Breast epithelium (tissue), 4 donors: ENCODE measurements around the gene KLHL17. TPM values are rescaled to one million over a fixed set of nuclear protein-coding genes. Genes with fewer than 3 reads are reported as not detected.
"Not testable (repeated sequence)": the region's sequence is repeated elsewhere in the genome, so short reads cannot be mapped to it uniquely, and the experiment has no call there.

Source experiments
- DNase-seq, 2 donors: peaks; one replicate each; pipeline ENCODE4 v3.0.0-alpha.2; 2019; ENCODE audit warnings: low spot score in 2 of 2
- H3K27ac ChIP-seq, 2 donors: fragments of 200-600 bp; sonication (generic) in 1 of 2; one replicate each; pipeline ENCODE4 v1.5.1; 2016 to 2019; ENCODE audit warnings: mild to moderate bottlenecking in 1 of 2
- H3K27me3 ChIP-seq, 2 donors: fragments of 200-600 bp; sonication (generic) in 1 of 2; one replicate each; pipeline versions ENCODE4 v1.5.1 to v1.6.0; 2017 to 2019; ENCODE audit warnings: control low read depth in 1 of 2, mild to moderate bottlenecking in 1 of 2
- H3K36me3 ChIP-seq: fragments of 200-600 bp; one replicate; pipeline ENCODE4 v1.5.1; 2019
- H3K4me1 ChIP-seq, 2 donors: fragments of 200-600 bp; sonication (generic); one replicate each; pipeline ENCODE4 v1.5.1; 2016 to 2019; ENCODE audit warnings: control low read depth in 1 of 2
- H3K4me3 ChIP-seq, 3 donors: fragments of 200-600 bp; sonication (generic); 1 replicate in 2 of 3; 2 replicates in 1 of 3; pipeline ENCODE4 v1.5.1; 2016 to 2019; ENCODE audit warnings: mild to moderate bottlenecking in 3 of 3, moderate library complexity in 2 of 3
- H3K9me3 ChIP-seq, 2 donors: fragments of 200-600 bp; sonication (generic) in 1 of 2; one replicate each; pipeline ENCODE4 v1.5.1; 2016 to 2019; ENCODE audit warnings: control low read depth in 1 of 2
- CTCF ChIP-seq, 3 donors: fragments of 450-650 bp; IDR thresholded peaks; one replicate each; pipeline ENCODE4 v1.5.1; 2016 to 2017; ENCODE audit warnings: antibody characterized with exemption in 3 of 3, mild to moderate bottlenecking in 3 of 3, moderate library complexity in 3 of 3
- POLR2A ChIP-seq: fragments of 450-650 bp; IDR thresholded peaks from one replicate; pipeline ENCODE4 v1.6.1; 2016; ENCODE audit warnings: antibody characterized with exemption, mild to moderate bottlenecking, moderate library complexity
- POLR2AphosphoS5 ChIP-seq, 3 donors: sonication (generic); formaldehyde crosslinking; IDR thresholded peaks; one replicate each; pipeline ENCODE4 v1.6.1; 2017; ENCODE audit warnings: antibody characterized with exemption in 3 of 3
- intact Hi-C: fragments of 100-400 bp; cut with DNase I; formaldehyde crosslinking; loops from one replicate; pipeline ENCODE4 v1.15.1; 2023; ENCODE audit warnings: low total_unique reads
- total RNA-seq, 3 donors: library from RNA; depleted of rRNA; stranded (reverse); fragments of >200 nt; gene quantifications; one replicate each; pipeline ENCODE4 v1.1.0, GENCODE V29; 2016

Gene KLHL17
- total RNA-seq, 3 donors from 2014 or later = 5.4 to 18.0 (median 10.0) TPM

DNA sequence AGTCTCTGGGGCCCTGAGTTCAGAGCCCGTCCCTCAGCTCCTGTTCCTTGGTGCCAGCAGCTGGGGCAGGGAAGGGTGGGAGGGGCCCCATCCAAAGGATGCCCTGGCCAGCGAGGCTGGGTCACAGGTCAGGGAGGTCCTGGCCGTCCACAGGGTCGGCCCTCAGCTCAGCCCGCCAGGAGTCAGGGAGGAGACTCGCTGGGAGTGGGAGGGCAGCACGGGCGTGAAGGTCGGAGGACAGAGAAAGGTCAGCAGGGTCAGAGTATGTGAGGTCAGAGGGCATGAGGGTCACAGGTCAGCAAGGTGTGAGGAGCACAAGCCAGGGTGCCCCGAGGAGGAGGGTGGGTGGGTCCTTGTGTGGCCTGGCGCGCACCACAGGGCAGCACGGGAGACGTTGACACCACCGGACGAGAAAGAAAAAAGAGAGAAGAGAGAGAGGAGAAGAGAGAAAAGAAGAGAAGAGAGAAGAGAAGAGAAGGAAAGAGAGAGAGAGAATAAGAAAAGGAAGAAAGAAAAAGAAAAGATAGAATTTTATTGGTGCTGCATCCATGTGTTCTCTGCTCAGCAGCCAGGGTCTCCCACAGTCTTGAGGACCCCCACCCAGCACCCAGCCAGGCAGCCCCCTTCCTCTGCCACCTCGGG lies 14.4 kb downstream of the KLHL17 start:
- intact Hi-C loops = no loop called here
- Histone ChIP-seq H3K4me3 (no peak overlapping the region), H3K9me3 (no peaks in the 10 kb centered on the region), H3K4me1 (peaks cover 0 to 6% of the 10 kb centered on the region in 2 donors), H3K27me3 (peaks cover 2 to 26% of the 10 kb centered on the region in 2 donors), H3K27ac (peak overlapping the region in 1 of 2 donors; percentile 78), H3K36me3 (no peaks in the 10 kb centered on the region)
- DNase-seq = no peak
- no peak for TF ChIP-seq POLR2A
- no peak for TF ChIP-seq POLR2AphosphoS5 (IDR thresholded peaks at IDR 0.05)
- no peak for TF ChIP-seq CTCF (IDR thresholded peaks at IDR 0.05)

- Histone ChIP-seq H3K9me3 (no peaks in the 10 kb centered on the region), H3K27ac (peak overlapping the region; percentile 78), H3K27me3 (peaks cover 2 to 22% of the 10 kb centered on the region in 2 donors), H3K4me3 (peak overlapping the region in 2 of 3 donors; percentile 62 to 66), H3K4me1 (peaks cover 0 to 6% of the 10 kb centered on the region in 2 donors), H3K36me3 (no peaks in the 10 kb centered on the region)
- intact Hi-C loops = no loop called here
- DNase-seq = no peak
- TF ChIP-seq POLR2A = no peak
- TF ChIP-seq CTCF (IDR thresholded peaks at IDR 0.05) = no peak
Observed at GRCh38 chr1:975365-975764, 15.0 kb downstream of the KLHL17 start.

GRCh38 chr1:975896-976683 lies 15.7 kb downstream of the KLHL17 start:
- Histone ChIP-seq H3K27me3 (peaks cover 2 to 14% of the 10 kb centered on the region in 2 donors), H3K4me3 (peak overlapping the region in 2 of 3 donors; percentile 62 to 66), H3K27ac (peak overlapping the region; percentile 78), H3K36me3 (no peaks in the 10 kb centered on the region), H3K9me3 (no peaks in the 10 kb centered on the region), H3K4me1 (peaks cover 0 to 6% of the 10 kb centered on the region in 2 donors)
- DNase-seq = peak; percentile 77 to 89
- TF ChIP-seq CTCF (IDR thresholded peaks at IDR 0.05) = peak; percentile 56 to 77 (median 61)
- no peak for TF ChIP-seq POLR2A
- TF ChIP-seq POLR2AphosphoS5 (IDR thresholded peaks at IDR 0.05) = peak in 2 of 3 donors; percentile 10 to 56
- intact Hi-C loops = no loop called here

DNA sequence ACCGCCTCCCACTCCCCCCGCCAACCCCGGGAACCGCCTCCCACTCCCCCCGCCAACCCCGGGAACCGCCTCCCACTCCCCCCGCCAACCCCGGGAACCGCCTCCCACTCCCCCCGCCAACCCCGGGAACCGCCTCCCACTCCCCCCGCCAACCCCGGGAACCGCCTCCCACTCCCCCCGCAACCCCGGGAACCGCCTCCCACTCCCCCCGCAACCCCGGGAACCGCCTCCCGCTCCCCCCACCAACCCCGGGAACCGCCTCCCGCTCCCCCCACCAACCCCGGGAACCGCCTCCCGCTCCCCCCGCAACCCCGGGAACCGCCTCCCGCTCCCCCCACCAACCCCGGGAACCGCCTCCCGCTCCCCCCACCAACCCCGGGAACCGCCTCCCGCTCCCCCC lies 16.4 kb downstream of the KLHL17 start:
- H3K36me3 ChIP-seq, intact Hi-C loops, H3K27ac ChIP-seq, H3K27me3 ChIP-seq, H3K9me3 ChIP-seq, H3K4me1 ChIP-seq: not testable (repeated sequence)
- peak overlapping the region in 1 of 3 donors; percentile 62 for H3K4me3 ChIP-seq
- DNase-seq = peak in 1 of 2 donors; percentile 62

- Histone ChIP-seq H3K36me3 (no peaks in the 10 kb centered on the region), H3K4me3 (peak overlapping the region in 1 of 3 donors; percentile 33), H3K27me3 (peaks cover 0 to 9% of the 10 kb centered on the region in 2 donors), H3K4me1 (peaks cover 0 to 6% of the 10 kb centered on the region in 2 donors), H3K9me3 (no peaks in the 10 kb centered on the region), H3K27ac (no peak overlapping the region)
- DNase-seq = peak in 1 of 2 donors; percentile 56
- TF ChIP-seq POLR2A (no peak), POLR2AphosphoS5 (IDR thresholded peaks at IDR 0.05) (no peak), CTCF (IDR thresholded peaks at IDR 0.05) (no peak)
- intact Hi-C loops = no loop called here
Observed at GRCh38 chr1:978069-978834, 17.9 kb downstream of the KLHL17 start.
